GM18502 (cell line): ENCODE data around the gene TBL3.
A peak's percentile ranks its signal among the peaks of the same experiment; 100 is the strongest.

Source experiments
- ATAC-seq: cut with Tn5 transposase; IDR thresholded peaks from one replicate; pipeline ENCODE4 v1.9.1; 2021; ENCODE audit warnings: mild to moderate bottlenecking; ENCODE audit not compliant: unreplicated experiment, poor library complexity

The TBL3 gene

DNA sequence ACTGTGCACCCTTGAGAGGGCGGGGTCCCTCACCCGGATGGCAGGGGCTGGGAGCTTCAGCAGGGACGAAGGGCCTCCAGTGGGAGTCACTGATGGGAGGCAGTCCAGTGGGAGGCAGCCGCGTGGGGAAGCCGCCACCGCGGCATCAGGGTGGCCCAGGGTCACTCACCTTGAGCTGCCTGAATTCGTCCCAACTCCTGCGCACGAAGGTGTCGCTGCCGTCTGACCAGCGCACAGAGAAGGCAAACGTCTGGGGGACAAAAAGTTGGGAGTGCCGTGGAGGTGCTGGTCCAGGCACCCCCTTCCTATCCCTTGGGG lies 8.9 kb downstream of the TBL3 start:
- ATAC-seq, result no peak

DNA sequence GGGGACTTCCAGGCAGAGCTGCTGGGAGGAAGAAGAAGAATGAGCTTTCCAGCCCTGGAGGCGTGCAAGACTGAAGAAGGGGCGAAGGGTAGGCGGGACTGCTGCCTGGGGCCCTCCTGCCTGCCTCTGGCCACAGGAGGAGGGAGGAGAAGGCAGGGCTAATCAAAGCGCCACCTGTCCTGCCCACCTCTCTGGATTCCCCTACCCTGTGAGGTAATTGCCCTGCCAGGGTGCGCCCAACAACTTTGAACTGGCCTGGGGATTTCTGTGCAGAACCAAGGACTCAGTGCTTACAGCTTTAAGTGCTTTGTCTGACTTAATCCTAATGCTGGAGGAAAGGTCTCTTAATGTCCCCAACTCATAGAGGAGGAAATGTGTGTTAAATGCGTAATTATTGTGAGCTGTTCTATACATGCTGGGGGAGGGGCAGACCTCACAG lies 9.6 kb downstream of the TBL3 start, which contains the start of gene NOXO1:
TSS of gene NOXO1 (minus strand) at position 72 of the 439 bp plus-strand sequence. CDS start 290 bp downstream, outside the sequence.
- no peak for ATAC-seq

DNA sequence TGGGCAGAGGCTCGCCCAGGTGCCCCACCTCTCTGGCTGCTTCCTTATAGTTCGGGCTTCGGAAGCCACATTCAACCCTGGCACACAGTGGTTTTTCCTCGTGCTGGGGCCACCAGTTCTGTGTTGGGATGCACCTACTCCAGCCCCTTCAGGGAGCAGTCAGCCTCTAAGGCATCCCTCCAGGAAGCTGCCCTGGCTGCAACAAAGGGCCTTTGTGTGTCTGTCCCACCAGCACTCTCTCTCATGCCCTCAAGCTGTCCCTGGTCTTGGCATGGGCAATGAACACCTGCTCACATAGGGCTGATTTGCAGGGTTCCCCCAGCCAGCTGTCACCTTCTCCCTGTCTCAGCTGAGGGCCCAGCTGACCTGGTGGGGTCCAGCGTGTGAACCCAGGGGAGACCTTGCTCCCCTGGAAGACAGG lies 10.2 kb downstream of the TBL3 start:
- no peak for ATAC-seq

- no peak for ATAC-seq
These were observed 11.2 kb downstream of the TBL3 start for GRCh38 chr16:1982991-1983543.

GRCh38 chr16:1983544-1984346 lies 11.9 kb downstream of the TBL3 start, which contains the start of gene GFER:
Gene GFER, plus strand, starts transcription at chr16:1984193. Its CDS starts 26 bp downstream, at chr16:1984219.
- ATAC-seq, result peak; percentile 77

DNA sequence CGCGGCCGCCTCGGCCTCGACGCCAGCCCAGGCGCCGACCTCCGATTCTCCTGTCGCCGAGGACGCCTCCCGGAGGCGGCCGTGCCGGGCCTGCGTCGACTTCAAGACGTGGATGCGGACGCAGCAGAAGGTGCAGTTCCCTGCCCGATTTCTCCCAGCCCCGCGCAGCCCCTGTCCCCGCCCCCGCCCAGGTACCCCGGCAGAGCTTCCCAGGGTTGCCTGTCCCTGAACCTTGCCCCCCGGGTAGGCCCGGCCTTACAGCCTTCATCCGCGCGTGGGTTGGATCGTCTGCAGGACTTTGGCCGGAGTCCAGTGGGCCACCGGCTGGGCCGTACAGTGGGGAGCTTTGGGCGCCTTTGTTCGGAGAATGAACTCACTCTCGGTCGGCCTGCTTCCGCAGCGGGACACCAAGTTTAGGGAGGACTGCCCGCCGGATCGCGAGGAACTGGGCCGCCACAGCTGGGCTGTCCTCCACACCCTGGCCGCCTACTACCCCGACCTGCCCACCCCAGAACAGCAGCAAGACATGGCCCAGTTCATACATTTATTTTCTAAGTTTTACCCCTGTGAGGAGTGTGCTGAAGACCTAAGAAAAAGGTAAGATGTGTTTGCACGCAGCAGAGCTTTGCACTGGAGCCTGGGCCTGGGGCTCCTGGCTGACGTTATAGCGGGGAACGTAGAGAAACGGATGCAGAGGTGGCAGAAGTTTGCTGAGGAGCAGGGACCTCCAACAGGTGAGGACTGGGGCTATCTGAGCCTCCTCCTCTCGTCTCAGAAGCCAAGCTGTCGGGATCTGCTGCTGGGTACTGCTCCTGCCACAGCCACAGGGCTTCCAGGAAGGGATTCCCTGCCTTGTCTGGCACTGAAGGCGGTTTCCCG lies 12.7 kb downstream of the TBL3 start:
- peak; percentile 17 for ATAC-seq

GRCh38 chr16:1985466-1986150 lies 13.8 kb downstream of the TBL3 start:
- no peak for ATAC-seq

- no peak for ATAC-seq
These were observed 15.3 kb downstream of the TBL3 start for GRCh38 chr16:1987198-1987597.

- ATAC-seq, result no peak
These were observed 17.6 kb downstream of the TBL3 start, which contains the start of gene SYNGR3 for GRCh38 chr16:1989209-1990100. Gene SYNGR3, plus strand, starts transcription at chr16:1989970. Its CDS starts 133 bp downstream, at chr16:1990103.

- ATAC-seq, result no peak
These were observed 18.2 kb downstream of the TBL3 start for GRCh38 chr16:1990101-1990350.

DNA sequence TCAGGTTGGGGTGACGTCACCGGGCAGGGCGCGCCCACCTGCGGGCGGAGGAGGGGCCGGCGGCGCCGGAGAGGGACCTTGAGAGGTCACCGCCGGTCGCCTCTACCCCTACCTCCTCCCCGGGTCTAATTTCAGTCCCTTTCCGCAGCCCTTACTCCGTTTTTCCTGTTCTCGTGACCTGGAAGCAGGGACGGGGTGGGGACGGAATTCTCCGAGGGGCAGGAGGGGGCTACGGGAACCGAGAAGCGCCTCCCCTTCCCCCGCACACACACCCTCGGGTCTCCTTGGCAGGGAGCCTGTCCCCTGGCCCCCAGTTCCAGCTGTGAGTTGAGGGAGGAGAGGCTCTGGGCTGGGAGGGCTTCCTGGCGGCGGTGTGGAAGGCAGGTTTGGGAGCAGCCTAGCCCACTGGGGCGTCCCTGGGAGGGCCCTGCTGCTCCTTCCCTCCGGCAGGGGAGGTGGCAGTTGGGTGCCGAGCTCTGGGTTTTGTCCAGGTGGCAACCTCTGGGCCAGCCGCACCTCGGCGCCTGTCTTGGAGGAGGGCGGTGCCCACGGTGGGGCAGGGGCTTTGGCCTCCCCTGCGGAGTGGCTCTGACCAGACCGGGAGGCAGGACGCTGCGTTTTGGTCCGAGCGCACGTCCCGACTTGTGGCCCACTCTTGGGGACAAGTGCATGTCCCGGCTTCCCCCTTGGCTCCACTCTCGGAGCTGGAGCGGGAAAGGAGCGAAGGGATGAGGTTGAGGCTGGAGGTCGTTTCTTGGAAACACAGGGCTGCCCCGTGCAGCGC lies 18.7 kb downstream of the TBL3 start:
- no peak for ATAC-seq

GRCh38 chr16:1991135-1991551 lies 19.3 kb downstream of the TBL3 start:
- ATAC-seq, result no peak

DNA sequence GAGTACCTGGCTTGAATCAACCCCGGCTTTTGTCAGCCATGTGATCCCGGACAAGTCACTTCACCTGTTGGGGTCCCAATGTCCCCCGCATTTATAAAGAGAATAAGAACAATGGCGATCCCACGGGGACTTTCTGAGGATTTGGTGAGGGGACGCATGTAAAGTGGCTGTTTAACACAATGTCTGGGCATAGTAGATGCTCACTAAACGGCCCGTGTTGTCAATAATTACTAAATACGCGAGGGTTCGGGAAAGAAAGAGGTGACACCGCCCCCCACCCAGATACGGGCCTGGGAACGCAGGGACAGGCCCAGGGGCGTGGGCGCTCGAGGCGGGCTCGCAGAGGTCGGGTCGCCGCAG lies 19.7 kb downstream of the TBL3 start:
- ATAC-seq, result no peak

- ATAC-seq, result peak; percentile 56
These were observed 20.3 kb downstream of the TBL3 start for GRCh38 chr16:1991948-1992703.

DNA sequence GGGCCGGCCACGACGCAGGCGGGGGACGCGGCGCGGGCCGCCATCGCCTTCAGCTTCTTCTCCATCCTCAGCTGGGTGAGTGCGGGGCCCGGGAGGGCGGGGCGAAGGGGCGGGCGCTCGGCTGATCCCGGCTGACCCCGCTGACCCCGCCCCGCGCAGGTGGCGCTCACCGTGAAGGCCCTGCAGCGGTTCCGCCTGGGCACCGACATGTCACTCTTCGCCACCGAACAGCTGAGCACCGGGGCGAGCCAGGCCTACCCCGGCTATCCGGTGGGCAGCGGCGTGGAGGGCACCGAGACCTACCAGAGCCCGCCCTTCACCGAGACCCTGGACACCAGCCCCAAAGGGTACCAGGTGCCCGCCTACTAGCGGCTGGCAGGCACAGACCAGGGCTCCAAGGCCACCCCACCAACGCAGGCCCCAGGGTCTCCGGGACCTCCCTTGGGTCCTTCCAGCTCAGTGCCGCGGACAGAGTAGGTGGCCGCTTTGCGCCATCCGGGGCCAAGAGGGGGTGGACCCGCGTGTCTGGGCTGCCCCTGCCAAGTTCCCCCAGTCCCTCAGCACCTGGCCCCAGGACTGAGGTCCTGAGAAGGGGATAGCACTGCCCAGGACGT lies 21.0 kb downstream of the TBL3 start:
- no peak for ATAC-seq

- ATAC-seq, result no peak
These were observed 21.9 kb downstream of the TBL3 start for GRCh38 chr16:1993731-1994131.

GRCh38 chr16:1997494-1998359 lies 25.9 kb downstream of the TBL3 start:
- ATAC-seq, result no peak
